ENCODE measurements around the gene CBX5. TPM values are rescaled to one million over a fixed set of nuclear protein-coding genes. Genes with fewer than 3 reads are reported as not detected.

CBX5 gene
- total RNA-seq, 4 donors from 2014 or later, result 19.2 to 32.4 (median 24.0) TPM

- no peak for TF ChIP-seq CTCF (IDR thresholded peaks at IDR 0.05; ENCODE audit: low read depth)
These were observed 94.0 kb downstream of the CBX5 start for GRCh38 chr12:54185919-54186318.

DNA sequence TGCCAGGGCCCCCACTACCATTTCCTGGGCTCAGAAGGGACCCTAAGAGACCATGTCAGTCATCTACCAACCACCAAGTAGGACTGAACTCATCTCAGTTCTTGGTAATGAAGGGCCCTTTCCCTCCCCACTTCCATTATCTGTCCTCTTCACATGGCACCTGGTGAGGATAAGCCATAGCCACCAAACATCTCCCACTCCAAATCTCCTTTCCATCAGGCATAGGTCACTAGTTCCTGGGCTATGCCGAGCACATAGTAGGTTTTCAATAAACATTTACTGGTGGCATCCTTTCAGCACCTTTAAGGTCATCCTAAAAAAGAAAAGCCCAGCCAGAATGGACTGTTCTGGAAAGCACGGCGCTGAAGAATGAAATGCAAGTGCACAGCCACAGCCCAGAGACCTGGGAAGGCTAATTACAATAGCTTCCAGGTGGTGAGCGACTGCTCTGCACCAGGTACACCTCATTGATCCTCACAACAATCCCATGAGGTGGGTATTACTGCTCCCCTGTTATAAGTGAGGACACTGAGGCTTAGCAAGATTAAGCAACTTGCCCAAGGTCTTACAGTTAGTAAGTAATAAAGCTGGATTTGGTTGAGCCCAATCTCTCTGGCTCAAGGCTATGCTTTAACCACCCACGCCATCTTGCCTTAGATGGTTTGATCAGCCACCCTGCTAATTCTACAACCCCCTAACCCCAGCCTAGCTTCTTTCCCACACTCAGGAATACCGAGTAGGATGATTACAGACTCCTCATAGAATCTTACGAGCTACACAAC, 95.7 kb downstream of the CBX5 start:
- TF ChIP-seq CTCF (IDR thresholded peaks at IDR 0.05; ENCODE audit: low read depth), result no peak

DNA sequence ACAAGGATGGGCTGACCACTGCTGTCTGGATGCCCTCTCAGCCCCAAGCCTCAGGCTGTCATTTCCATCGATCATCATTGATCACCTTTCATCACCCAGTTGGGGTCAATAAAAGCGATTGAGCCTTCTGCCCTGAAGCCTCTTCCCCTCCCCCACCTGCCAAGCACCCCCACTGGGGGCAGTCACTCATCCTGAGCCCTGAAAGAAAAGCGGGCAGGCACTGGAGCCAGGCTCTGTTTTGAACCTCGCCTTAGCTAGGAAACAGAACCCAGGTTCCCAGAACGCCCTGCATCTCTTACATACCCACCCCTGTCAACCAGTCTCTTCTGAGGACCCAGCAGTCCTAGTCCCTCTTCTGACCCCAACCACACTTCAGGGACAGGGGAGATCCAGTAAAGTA, 96.9 kb downstream of the CBX5 start:
- no peak for TF ChIP-seq CTCF (IDR thresholded peaks at IDR 0.05; ENCODE audit: low read depth)

- no peak for TF ChIP-seq CTCF (IDR thresholded peaks at IDR 0.05; ENCODE audit: low read depth)
These were observed 97.8 kb downstream of the CBX5 start for GRCh38 chr12:54182086-54182485.

Small RNA genes lying within 50 kb of the gene (small RNA-seq; reads per million reads assigned to genes)
- gene RN7SL390P (not detected), gene RNU6-950P (not detected)

Other genes with a start within 250 kb of the CBX5 start
- 1 to 10 TPM in 1 of 4 donors, under 1 TPM in 2, not detected in 1; 0.66 to 2.6 (median 0.85) TPM for gene HOXC5, start 247.1 kb downstream of the CBX5 start, total RNA-seq
- gene HOXC4, start 226.3 kb downstream of the CBX5 start, total RNA-seq, result 1 to 10 TPM; 1.1 to 3.5 (median 2.1) TPM
- 10 to 100 TPM; 17.1 to 32.8 (median 24.4) TPM for gene SMUG1, start 91.1 kb downstream of the CBX5 start, total RNA-seq
- 100 to 1,000 TPM; 352 to 490 (median 450) TPM for gene HNRNPA1, start 604 bp upstream of the CBX5 start, total RNA-seq
- under 1 TPM in 1 of 4 donors, not detected in 3; 0.51 TPM for gene NFE2, start 20.9 kb upstream of the CBX5 start, total RNA-seq
- gene COPZ1, start 45.0 kb upstream of the CBX5 start, total RNA-seq, result 10 to 100 TPM; 60.8 to 92.3 (median 79.5) TPM
- 1 to 10 TPM in 1 of 4 donors, under 1 TPM in 2, not detected in 1; 0.44 to 1.1 (median 0.51) TPM for gene GPR84, start 84.4 kb upstream of the CBX5 start, total RNA-seq
- 10 to 100 TPM in 3 of 4 donors, 1 to 10 TPM in 1; 8.8 to 53.9 (median 21.1) TPM for gene ZNF385A, start 104.6 kb upstream of the CBX5 start, total RNA-seq
- 100 to 1,000 TPM in 2 of 4 donors, 10 to 100 TPM in 2; 81.5 to 150 (median 109) TPM for gene ITGA5, start 139.1 kb upstream of the CBX5 start, total RNA-seq
- 1 to 10 TPM in 1 of 4 donors, not detected in 3; 9.3 TPM for gene GTSF1, start 193.5 kb upstream of the CBX5 start, total RNA-seq
- 100 to 1,000 TPM in 1 of 4 donors, 10 to 100 TPM in 3; 31.1 to 166 (median 49.3) TPM for gene NCKAP1L, start 217.6 kb upstream of the CBX5 start, total RNA-seq